HG03108 (cell line): ENCODE results near the gene RCBTB2.

ENCODE experiments used
- ATAC-seq: cut with Tn5 transposase; IDR thresholded peaks from one replicate; pipeline ENCODE4 v1.9.1; 2021; ENCODE audit warnings: moderate library complexity; ENCODE audit not compliant: unreplicated experiment

Gene RCBTB2

GRCh38 chr13:48564056-48564455 is 31.2 kb upstream of the RCBTB2 start:
- ATAC-seq, result no peak

- ATAC-seq, result no peak
Measured at GRCh38 chr13:48563626-48564025, 30.7 kb upstream of the RCBTB2 start.

GRCh38 chr13:48562296-48563066 is 29.6 kb upstream of the RCBTB2 start:
- ATAC-seq, result peak; percentile 96

- ATAC-seq, result peak; percentile 24
Measured at GRCh38 chr13:48561466-48562235, 28.8 kb upstream of the RCBTB2 start.

- ATAC-seq, result no peak
Measured at GRCh38 chr13:48560657-48561337, 27.9 kb upstream of the RCBTB2 start.

GRCh38 chr13:48559638-48560320 is 26.9 kb upstream of the RCBTB2 start:
- ATAC-seq, result no peak

GRCh38 chr13:48556817-48557216 is 23.9 kb upstream of the RCBTB2 start:
- no peak for ATAC-seq

- ATAC-seq, result no peak
Measured at GRCh38 chr13:48555441-48555840, 22.6 kb upstream of the RCBTB2 start.

GRCh38 chr13:48551329-48551728 is 18.4 kb upstream of the RCBTB2 start:
- ATAC-seq, result no peak

- no peak for ATAC-seq
Measured at GRCh38 chr13:48549658-48550057, 16.8 kb upstream of the RCBTB2 start.

GRCh38 chr13:48547663-48548092 is 14.8 kb upstream of the RCBTB2 start:
- no peak for ATAC-seq

- ATAC-seq, result no peak
Measured at GRCh38 chr13:48545608-48546007, 12.7 kb upstream of the RCBTB2 start.

GRCh38 chr13:48542581-48543341 is 9.9 kb upstream of the RCBTB2 start:
- ATAC-seq, result peak; percentile 57

- ATAC-seq, result no peak
Measured at GRCh38 chr13:48542138-48542537, 9.3 kb upstream of the RCBTB2 start.

GRCh38 chr13:48539550-48539949 is 6.7 kb upstream of the RCBTB2 start:
- no peak for ATAC-seq

GRCh38 chr13:48536621-48537250 is 3.9 kb upstream of the RCBTB2 start:
- no peak for ATAC-seq

GRCh38 chr13:48535766-48536165 is 2.9 kb upstream of the RCBTB2 start:
- ATAC-seq, result no peak

GRCh38 chr13:48534911-48535501 is 2.1 kb upstream of the RCBTB2 start:
- ATAC-seq, result no peak

GRCh38 chr13:48533961-48534600 is 1.2 kb upstream of the RCBTB2 start:
- no peak for ATAC-seq
